ENCODE data around the gene TECTA.

The TECTA gene

DNA sequence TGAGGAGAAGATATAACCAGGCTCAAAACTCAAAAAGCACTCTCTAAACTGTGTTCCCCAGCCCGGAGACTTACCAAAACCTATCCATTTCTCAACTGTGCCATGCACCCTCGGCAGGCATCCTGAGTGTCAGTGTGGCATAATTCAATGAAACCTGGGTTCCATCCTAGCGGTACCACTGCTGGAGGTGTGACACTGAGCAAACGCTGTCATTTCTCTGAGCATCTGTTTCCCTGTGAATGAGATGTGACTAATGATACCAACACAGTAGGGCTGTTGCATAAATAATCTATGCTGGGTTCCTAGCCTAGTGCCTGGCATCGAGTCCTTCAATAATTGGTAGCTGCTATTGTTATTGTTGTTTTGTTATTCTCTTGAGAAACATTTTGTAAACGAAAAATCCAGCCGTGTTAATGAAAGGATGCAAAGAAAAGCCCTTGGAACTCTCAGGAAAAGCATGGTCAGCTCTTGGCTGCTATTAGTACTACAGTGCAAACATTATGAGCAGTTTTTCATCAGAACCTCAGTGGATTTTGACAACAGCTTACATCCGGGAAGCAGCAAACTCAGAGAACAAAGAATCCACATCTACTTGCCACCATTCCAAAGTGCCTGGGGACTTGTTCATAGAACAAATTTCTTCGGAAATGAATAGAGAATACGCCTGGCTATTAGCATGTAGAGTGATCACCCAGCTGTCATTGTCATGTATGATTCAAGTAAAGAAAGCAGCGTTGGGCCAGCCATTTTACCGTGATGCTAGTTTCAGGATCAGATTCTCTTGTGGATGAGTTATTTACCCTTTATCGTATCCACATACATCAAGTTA lies 53.7 kb downstream of the TECTA start:
- TF ChIP-seq, protein P1, sequence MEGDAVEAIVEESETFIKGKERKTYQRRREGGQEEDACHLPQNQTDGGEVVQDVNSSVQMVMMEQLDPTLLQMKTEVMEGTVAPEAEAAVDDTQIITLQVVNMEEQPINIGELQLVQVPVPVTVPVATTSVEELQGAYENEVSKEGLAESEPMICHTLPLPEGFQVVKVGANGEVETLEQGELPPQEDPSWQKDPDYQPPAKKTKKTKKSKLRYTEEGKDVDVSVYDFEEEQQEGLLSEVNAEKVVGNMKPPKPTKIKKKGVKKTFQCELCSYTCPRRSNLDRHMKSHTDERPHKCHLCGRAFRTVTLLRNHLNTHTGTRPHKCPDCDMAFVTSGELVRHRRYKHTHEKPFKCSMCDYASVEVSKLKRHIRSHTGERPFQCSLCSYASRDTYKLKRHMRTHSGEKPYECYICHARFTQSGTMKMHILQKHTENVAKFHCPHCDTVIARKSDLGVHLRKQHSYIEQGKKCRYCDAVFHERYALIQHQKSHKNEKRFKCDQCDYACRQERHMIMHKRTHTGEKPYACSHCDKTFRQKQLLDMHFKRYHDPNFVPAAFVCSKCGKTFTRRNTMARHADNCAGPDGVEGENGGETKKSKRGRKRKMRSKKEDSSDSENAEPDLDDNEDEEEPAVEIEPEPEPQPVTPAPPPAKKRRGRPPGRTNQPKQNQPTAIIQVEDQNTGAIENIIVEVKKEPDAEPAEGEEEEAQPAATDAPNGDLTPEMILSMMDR (IDR thresholded peaks at IDR 0.05; ENCODE audit: low read depth, low read length, poor library complexity, severe bottlenecking) = no peak
- TF ChIP-seq EZH2phosphoT487 (IDR thresholded peaks at IDR 0.05; ENCODE audit: borderline replicate concordance, low read length) = no peak
- no peaks in the 10 kb centered on the region for H4K20me1 ChIP-seq (ENCODE audit: control insufficient read depth, insufficient read depth, low read depth, low read length)
- H3K4me1 ChIP-seq (ENCODE audit: control insufficient read depth, low read length) = no peaks in the 10 kb centered on the region
- no peaks in the 10 kb centered on the region for H3K27me3 ChIP-seq (ENCODE audit: control insufficient read depth, low read length)
- no peaks in the 10 kb centered on the region for H3K9me2 ChIP-seq (replicated peaks; ENCODE audit: control insufficient read depth, low read length)
- no peaks in the 10 kb centered on the region for H3K79me2 ChIP-seq (ENCODE audit: control insufficient read depth, low read length)
- H3K9me3 ChIP-seq (ENCODE audit: control insufficient read depth, insufficient read depth, low read length) = no peaks in the 10 kb centered on the region
- H3K4me3 ChIP-seq (ENCODE audit: low read length) = no peak overlapping the region
- no peak overlapping the region for H3K27ac ChIP-seq (ENCODE audit: low read depth, low read length)
- H3K36me3 ChIP-seq (ENCODE audit: control insufficient read depth, low read length) = no peaks in the 10 kb centered on the region
- H3F3A ChIP-seq (ENCODE audit: control insufficient read depth, insufficient read depth) = no peaks in the 10 kb centered on the region
- H3K4me2 ChIP-seq (ENCODE audit: low read length) = no peak overlapping the region

DNA sequence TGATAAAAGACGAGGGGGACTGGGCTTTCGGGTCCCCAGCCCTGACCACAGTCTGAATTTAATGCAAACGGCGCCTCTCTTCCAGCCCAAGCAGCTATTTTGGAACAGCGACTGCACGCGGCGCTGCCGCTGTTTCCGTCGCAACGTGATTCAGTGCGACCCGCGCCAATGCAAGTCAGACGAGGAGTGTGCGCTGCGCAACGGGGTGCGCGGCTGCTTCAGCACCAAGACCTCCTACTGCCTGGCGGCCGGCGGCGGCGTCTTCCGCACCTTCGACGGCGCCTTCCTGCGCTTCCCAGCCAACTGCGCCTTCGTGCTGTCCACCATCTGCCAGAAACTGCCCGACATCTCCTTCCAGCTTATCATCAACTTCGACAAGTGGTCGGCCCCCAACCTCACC lies 56.7 kb downstream of the TECTA start:
- no peaks in the 10 kb centered on the region for H3K27me3 ChIP-seq (ENCODE audit: control insufficient read depth, low read length)
- no peaks in the 10 kb centered on the region for H3F3A ChIP-seq (ENCODE audit: control insufficient read depth, insufficient read depth)
- H3K9me2 ChIP-seq (replicated peaks; ENCODE audit: control insufficient read depth, low read length) = no peaks in the 10 kb centered on the region
- H3K4me2 ChIP-seq (ENCODE audit: low read length) = no peak overlapping the region
- no peak overlapping the region for H3K27ac ChIP-seq (ENCODE audit: low read depth, low read length)
- TF ChIP-seq, protein P1 (IDR thresholded peaks at IDR 0.05; ENCODE audit: low read depth, low read length, poor library complexity, severe bottlenecking) = no peak
- no peak for TF ChIP-seq EZH2phosphoT487 (IDR thresholded peaks at IDR 0.05; ENCODE audit: borderline replicate concordance, low read length)
- no peaks in the 10 kb centered on the region for H4K20me1 ChIP-seq (ENCODE audit: control insufficient read depth, insufficient read depth, low read depth, low read length)
- H3K79me2 ChIP-seq (ENCODE audit: control insufficient read depth, low read length) = no peaks in the 10 kb centered on the region
- no peaks in the 10 kb centered on the region for H3K9me3 ChIP-seq (ENCODE audit: control insufficient read depth, insufficient read depth, low read length)
- no peaks in the 10 kb centered on the region for H3K4me1 ChIP-seq (ENCODE audit: control insufficient read depth, low read length)
- no peak overlapping the region for H3K4me3 ChIP-seq (ENCODE audit: low read length)
- H3K36me3 ChIP-seq (ENCODE audit: control insufficient read depth, low read length) = no peaks in the 10 kb centered on the region

DNA sequence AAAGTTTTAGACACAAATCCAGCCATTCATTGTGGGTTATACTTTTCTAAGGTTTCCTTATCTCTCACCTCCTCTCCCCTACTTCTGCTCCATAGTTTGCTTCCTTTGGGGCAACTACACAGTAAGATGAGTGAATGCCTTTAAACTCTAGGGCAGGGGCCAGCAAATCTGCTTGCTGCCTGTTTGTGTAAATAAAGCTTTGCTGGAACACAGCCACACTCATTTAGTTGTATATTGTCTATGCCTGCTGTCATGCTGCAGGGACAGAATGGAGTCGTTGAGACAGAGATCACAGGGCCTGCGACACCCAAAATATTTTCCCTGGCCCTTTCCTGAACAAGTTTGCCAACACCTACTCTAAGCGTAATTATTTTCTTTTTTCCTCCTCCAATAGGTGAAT lies 58.7 kb downstream of the TECTA start:
- Histone ChIP-seq H3F3A (ENCODE audit: control insufficient read depth, insufficient read depth) (no peaks in the 10 kb centered on the region), H3K9me3 (ENCODE audit: control insufficient read depth, insufficient read depth, low read length) (no peaks in the 10 kb centered on the region), H3K36me3 (ENCODE audit: control insufficient read depth, low read length) (no peaks in the 10 kb centered on the region), H4K20me1 (ENCODE audit: control insufficient read depth, insufficient read depth, low read depth, low read length) (no peaks in the 10 kb centered on the region), H3K4me2 (ENCODE audit: low read length) (no peak overlapping the region), H3K27ac (ENCODE audit: low read depth, low read length) (no peak overlapping the region), H3K9me2 (replicated peaks; ENCODE audit: control insufficient read depth, low read length) (no peaks in the 10 kb centered on the region), H3K27me3 (ENCODE audit: control insufficient read depth, low read length) (no peaks in the 10 kb centered on the region), H3K79me2 (ENCODE audit: control insufficient read depth, low read length) (no peaks in the 10 kb centered on the region), H3K4me3 (ENCODE audit: low read length) (no peak overlapping the region), H3K4me1 (ENCODE audit: control insufficient read depth, low read length) (no peaks in the 10 kb centered on the region)
- TF ChIP-seq, protein P1 (IDR thresholded peaks at IDR 0.05; ENCODE audit: low read depth, low read length, poor library complexity, severe bottlenecking) = no peak
- no peak for TF ChIP-seq EZH2phosphoT487 (IDR thresholded peaks at IDR 0.05; ENCODE audit: borderline replicate concordance, low read length)

All from DOHH2 (cell line).